Ovary (tissue), 3 donors: ENCODE results near the gene RNH1.

ENCODE experiments used
- EP300 ChIP-seq: sonication (generic); formaldehyde crosslinking; IDR thresholded peaks from one replicate; pipeline ENCODE4 v1.6.1; 2017; ENCODE audit warnings: antibody characterized with exemption
- POLR2A ChIP-seq: fragments of 450-650 bp; IDR thresholded peaks from one replicate; pipeline ENCODE4 v1.6.1; 2017; ENCODE audit warnings: antibody characterized with exemption, mild to moderate bottlenecking, moderate library complexity
- TF ChIP-seq, protein P1 (sequence below), 3 donors: fragments of 450-650 bp in 2 of 3; fragments of 200-600 bp in 1 of 3; IDR thresholded peaks; one replicate each; pipeline versions ENCODE4 v1.5.1 to v1.8.0; 2016 to 2022; ENCODE audit warnings: antibody characterized with exemption in 3 of 3, mild to moderate bottlenecking in 1 of 3
- donor health status: DM: no; HTN: no; CAD: no.

DNA sequence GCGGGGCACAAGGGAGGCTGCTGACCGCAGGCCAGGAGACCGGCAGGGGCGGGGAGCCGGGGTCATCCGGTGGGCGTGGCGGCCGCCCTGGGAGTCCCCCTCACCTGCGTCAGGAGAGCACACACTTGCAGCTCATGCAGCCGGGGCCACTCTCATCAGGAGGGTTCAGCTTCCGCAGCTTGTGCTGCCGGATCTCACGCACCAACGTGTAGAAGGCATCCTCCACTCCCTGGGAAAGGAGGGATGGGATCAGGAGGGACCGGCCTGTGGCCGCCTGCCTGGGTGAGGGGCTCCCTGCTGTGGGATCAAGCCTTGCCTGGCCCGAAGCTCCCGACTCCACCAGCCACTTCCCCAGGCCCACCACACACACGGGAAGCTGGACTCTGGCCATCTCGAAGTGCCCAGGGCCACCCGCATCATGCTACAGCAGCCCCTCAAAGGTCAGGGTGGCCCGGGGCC, 25.5 kb upstream of the RNH1 start:
- TF ChIP-seq, protein P1, sequence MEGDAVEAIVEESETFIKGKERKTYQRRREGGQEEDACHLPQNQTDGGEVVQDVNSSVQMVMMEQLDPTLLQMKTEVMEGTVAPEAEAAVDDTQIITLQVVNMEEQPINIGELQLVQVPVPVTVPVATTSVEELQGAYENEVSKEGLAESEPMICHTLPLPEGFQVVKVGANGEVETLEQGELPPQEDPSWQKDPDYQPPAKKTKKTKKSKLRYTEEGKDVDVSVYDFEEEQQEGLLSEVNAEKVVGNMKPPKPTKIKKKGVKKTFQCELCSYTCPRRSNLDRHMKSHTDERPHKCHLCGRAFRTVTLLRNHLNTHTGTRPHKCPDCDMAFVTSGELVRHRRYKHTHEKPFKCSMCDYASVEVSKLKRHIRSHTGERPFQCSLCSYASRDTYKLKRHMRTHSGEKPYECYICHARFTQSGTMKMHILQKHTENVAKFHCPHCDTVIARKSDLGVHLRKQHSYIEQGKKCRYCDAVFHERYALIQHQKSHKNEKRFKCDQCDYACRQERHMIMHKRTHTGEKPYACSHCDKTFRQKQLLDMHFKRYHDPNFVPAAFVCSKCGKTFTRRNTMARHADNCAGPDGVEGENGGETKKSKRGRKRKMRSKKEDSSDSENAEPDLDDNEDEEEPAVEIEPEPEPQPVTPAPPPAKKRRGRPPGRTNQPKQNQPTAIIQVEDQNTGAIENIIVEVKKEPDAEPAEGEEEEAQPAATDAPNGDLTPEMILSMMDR (IDR thresholded peaks at IDR 0.05) = no peak
- TF ChIP-seq POLR2A (no peak), EP300 (no peak)
